ENCODE data around the gene MAP4K2.

Gene MAP4K2

DNA sequence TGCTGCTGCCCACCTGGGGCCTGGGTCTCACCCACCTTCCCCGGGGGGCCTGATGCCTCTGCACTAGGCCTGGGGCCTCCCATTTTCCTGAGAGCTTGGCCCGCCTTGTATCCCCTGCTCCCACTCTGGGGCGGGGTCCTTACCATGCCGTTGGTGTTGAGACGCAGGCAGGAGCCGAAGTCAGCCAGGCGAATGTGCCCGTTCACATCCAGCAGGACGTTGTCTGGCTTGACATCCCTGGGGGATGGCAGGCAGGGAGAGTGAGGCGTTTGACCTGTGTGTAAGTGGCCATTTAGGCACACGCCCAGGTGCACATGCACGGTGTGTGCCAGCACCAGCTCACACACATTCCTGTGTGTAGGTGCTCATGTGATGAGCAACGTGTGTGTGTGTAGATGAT, 36.3 kb upstream of the MAP4K2 start:
- Histone ChIP-seq H3K27ac (ENCODE audit: low read length) (no peak overlapping the region), H2AFZ (ENCODE audit: low read depth, low read length) (no peak overlapping the region), H3K9me3 (ENCODE audit: insufficient read depth, low read length, severe bottlenecking) (no peaks in the 10 kb centered on the region), H3K36me3 (ENCODE audit: insufficient read depth, low read length) (no peaks in the 10 kb centered on the region), H3K4me3 (ENCODE audit: low read depth in 1 of 2, low read length in 2 of 2) (no peak overlapping the region), H3K4me2 (ENCODE audit: insufficient read depth, low read length) (no peak overlapping the region), H3K9ac (ENCODE audit: low read depth, low read length) (no peak overlapping the region), H4K20me1 (ENCODE audit: insufficient read depth, low read length) (0 out of 2 replicates have a peak, but pooled peaks cover 3% of the 10 kb centered on the region), H3K79me2 (ENCODE audit: insufficient read depth, low read length) (no peaks in the 10 kb centered on the region), H3K4me1 (ENCODE audit: insufficient read depth, low read length) (peaks cover 4% of the 10 kb centered on the region), H3K27me3 (ENCODE audit: insufficient read depth, low read length, poor library complexity) (peaks cover 6% of the 10 kb centered on the region)
- DNase-seq: no peak
- no peak for ATAC-seq (ENCODE audit: insufficient read depth, low read depth)
- no peak for TF ChIP-seq EZH2 (IDR thresholded peaks at IDR 0.05; ENCODE audit: borderline replicate concordance, low read depth, low read length, severe bottlenecking)
- TF ChIP-seq, protein P1, sequence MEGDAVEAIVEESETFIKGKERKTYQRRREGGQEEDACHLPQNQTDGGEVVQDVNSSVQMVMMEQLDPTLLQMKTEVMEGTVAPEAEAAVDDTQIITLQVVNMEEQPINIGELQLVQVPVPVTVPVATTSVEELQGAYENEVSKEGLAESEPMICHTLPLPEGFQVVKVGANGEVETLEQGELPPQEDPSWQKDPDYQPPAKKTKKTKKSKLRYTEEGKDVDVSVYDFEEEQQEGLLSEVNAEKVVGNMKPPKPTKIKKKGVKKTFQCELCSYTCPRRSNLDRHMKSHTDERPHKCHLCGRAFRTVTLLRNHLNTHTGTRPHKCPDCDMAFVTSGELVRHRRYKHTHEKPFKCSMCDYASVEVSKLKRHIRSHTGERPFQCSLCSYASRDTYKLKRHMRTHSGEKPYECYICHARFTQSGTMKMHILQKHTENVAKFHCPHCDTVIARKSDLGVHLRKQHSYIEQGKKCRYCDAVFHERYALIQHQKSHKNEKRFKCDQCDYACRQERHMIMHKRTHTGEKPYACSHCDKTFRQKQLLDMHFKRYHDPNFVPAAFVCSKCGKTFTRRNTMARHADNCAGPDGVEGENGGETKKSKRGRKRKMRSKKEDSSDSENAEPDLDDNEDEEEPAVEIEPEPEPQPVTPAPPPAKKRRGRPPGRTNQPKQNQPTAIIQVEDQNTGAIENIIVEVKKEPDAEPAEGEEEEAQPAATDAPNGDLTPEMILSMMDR (IDR thresholded peaks at IDR 0.05; ENCODE audit: borderline replicate concordance, extremely low read depth, low read length, poor library complexity, severe bottlenecking): no peak

- Histone ChIP-seq H4K20me1 (ENCODE audit: insufficient read depth, low read length) (0 out of 2 replicates have a peak, but pooled peaks cover under 1% of the 10 kb centered on the region), H3K36me3 (ENCODE audit: insufficient read depth, low read length) (no peaks in the 10 kb centered on the region)
Observed at GRCh38 chr11:64838600-64839334, 35.8 kb upstream of the MAP4K2 start.

DNA sequence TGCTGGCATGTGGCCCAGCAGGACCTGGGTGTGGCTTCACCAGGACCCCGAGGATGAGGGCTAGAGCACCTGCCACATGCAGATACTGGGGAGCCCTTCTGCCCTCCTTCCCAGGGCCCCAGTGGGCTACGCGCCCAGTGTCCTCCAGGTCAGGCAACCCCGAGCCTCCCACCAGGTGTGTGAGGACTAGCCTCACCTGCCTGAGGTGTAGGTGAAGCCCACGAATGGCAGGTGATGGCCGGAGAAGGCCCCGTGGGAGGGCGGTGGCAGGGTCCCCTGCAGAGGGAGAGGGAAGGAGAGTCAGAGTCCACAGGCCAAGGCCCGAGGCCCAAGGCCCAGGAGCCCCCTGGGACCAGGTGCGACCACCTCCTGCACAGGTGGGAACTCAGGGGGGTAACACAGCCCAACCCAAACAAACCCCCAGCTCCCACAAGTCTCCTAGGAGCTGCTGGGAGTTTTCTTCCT, 34.9 kb upstream of the MAP4K2 start:
- H3K9ac ChIP-seq (ENCODE audit: low read depth, low read length): no peak overlapping the region
- no peaks in the 10 kb centered on the region for H3K4me1 ChIP-seq (ENCODE audit: insufficient read depth, low read length)
- H3K27me3 ChIP-seq (ENCODE audit: insufficient read depth, low read length, poor library complexity): no peaks in the 10 kb centered on the region
- DNase-seq: no peak
- ATAC-seq (ENCODE audit: insufficient read depth, low read depth): no peak
- no peaks in the 10 kb centered on the region for H4K20me1 ChIP-seq (ENCODE audit: insufficient read depth, low read length)
- TF ChIP-seq EZH2 (IDR thresholded peaks at IDR 0.05; ENCODE audit: borderline replicate concordance, low read depth, low read length, severe bottlenecking): no peak
- TF ChIP-seq, protein P1 (IDR thresholded peaks at IDR 0.05; ENCODE audit: borderline replicate concordance, extremely low read depth, low read length, poor library complexity, severe bottlenecking): no peak
- no peaks in the 10 kb centered on the region for H3K9me3 ChIP-seq (ENCODE audit: insufficient read depth, low read length, severe bottlenecking)
- H3K4me3 ChIP-seq (ENCODE audit: low read depth in 1 of 2, low read length in 2 of 2): no peak overlapping the region
- H2AFZ ChIP-seq (ENCODE audit: low read depth, low read length): no peak overlapping the region
- H3K27ac ChIP-seq (ENCODE audit: low read length): no peak overlapping the region
- H3K79me2 ChIP-seq (ENCODE audit: insufficient read depth, low read length): no peaks in the 10 kb centered on the region
- no peak overlapping the region for H3K4me2 ChIP-seq (ENCODE audit: insufficient read depth, low read length)
- H3K36me3 ChIP-seq (ENCODE audit: insufficient read depth, low read length): no peaks in the 10 kb centered on the region

More at GRCh38 chr11:64838600-64839334, 35.8 kb upstream of the MAP4K2 start:
- ATAC-seq (ENCODE audit: insufficient read depth, low read depth) (no peak), DNase-seq (no peak)
- Histone ChIP-seq H3K4me1 (ENCODE audit: insufficient read depth, low read length) (no peaks in the 10 kb centered on the region), H2AFZ (ENCODE audit: low read depth, low read length) (no peak overlapping the region), H3K9me3 (ENCODE audit: insufficient read depth, low read length, severe bottlenecking) (no peaks in the 10 kb centered on the region), H3K4me2 (ENCODE audit: insufficient read depth, low read length) (no peak overlapping the region), H3K4me3 (ENCODE audit: low read depth in 1 of 2, low read length in 2 of 2) (no peak overlapping the region), H3K79me2 (ENCODE audit: insufficient read depth, low read length) (no peaks in the 10 kb centered on the region), H3K9ac (ENCODE audit: low read depth, low read length) (no peak overlapping the region), H3K27ac (ENCODE audit: low read length) (no peak overlapping the region), H3K27me3 (ENCODE audit: insufficient read depth, low read length, poor library complexity) (peaks cover 1% of the 10 kb centered on the region)
- TF ChIP-seq EZH2 (IDR thresholded peaks at IDR 0.05; ENCODE audit: borderline replicate concordance, low read depth, low read length, severe bottlenecking): no peak
- TF ChIP-seq, protein P1 (IDR thresholded peaks at IDR 0.05; ENCODE audit: borderline replicate concordance, extremely low read depth, low read length, poor library complexity, severe bottlenecking): no peak
